Measurements from ENCODE around the gene SVIL. TPM values are rescaled to one million over a fixed set of nuclear protein-coding genes. Genes with fewer than 3 reads are reported as not detected.

The SVIL gene
- total and polyA plus RNA-seq, 2 experiments from 2014 or later, result 5.9 to 7.3 TPM

GRCh38 chr10:29656451-29656992 is 21.8 kb upstream of the SVIL start:
- Histone ChIP-seq H3K9me3 (ENCODE audit: low read depth) (no peaks in the 10 kb centered on the region), H3K9ac (no peak overlapping the region)

GRCh38 chr10:29652192-29652591 is 17.4 kb upstream of the SVIL start:
- Histone ChIP-seq H3K27ac (no peak overlapping the region), H3K27me3 (replicated peaks; ENCODE audit: insufficient read depth) (no peaks in the 10 kb centered on the region), H2AFZ (no peak overlapping the region), H3K9ac (no peak overlapping the region), H3K79me2 (ENCODE audit: insufficient read depth) (no peaks in the 10 kb centered on the region), H3K4me1 (ENCODE audit: insufficient read depth) (peaks cover 24% of the 10 kb centered on the region), H3F3A (ENCODE audit: insufficient read depth) (peaks cover 27% of the 10 kb centered on the region), H4K20me1 (ENCODE audit: insufficient read depth) (no peaks in the 10 kb centered on the region), H3K36me3 (ENCODE audit: low read depth) (no peaks in the 10 kb centered on the region), H3K9me2 (ENCODE audit: insufficient read depth) (no peaks in the 10 kb centered on the region), H3K9me3 (ENCODE audit: low read depth) (no peaks in the 10 kb centered on the region), H3K4me3 (no peak overlapping the region), H3K4me2 (ENCODE audit: unreplicated experiment) (no peak overlapping the region)
- TF ChIP-seq EZH2phosphoT487 (IDR thresholded peaks at IDR 0.05; ENCODE audit: insufficient read depth, low read depth), result no peak
- TF ChIP-seq EZH2 (IDR thresholded peaks at IDR 0.05; ENCODE audit: insufficient read depth, poor library complexity, severe bottlenecking), result no peak
- 95 to 98% methylated on average over 2 of the region's 2 CpGs for WGBS, 2 experiments (ENCODE audit: low coverage in 1 of 2, low lambda C conversion rate in 2 of 2, missing lambda C conversion rate in 2 of 2)
- no peak for DNase-seq
- in situ Hi-C loops (cut with MboI), result no loop called here

More at GRCh38 chr10:29656451-29656992, 21.8 kb upstream of the SVIL start:
- Histone ChIP-seq H3F3A (ENCODE audit: insufficient read depth) (peaks cover 30% of the 10 kb centered on the region), H3K36me3 (ENCODE audit: low read depth) (no peaks in the 10 kb centered on the region), H3K79me2 (ENCODE audit: insufficient read depth) (no peaks in the 10 kb centered on the region), H2AFZ (no peak overlapping the region), H3K27me3 (replicated peaks; ENCODE audit: insufficient read depth) (no peaks in the 10 kb centered on the region), H4K20me1 (ENCODE audit: insufficient read depth) (no peaks in the 10 kb centered on the region), H3K4me2 (ENCODE audit: unreplicated experiment) (no peak overlapping the region), H3K4me1 (ENCODE audit: insufficient read depth) (peaks cover 24% of the 10 kb centered on the region), H3K9me2 (ENCODE audit: insufficient read depth) (no peaks in the 10 kb centered on the region), H3K27ac (no peak overlapping the region), H3K4me3 (no peak overlapping the region)
- TF ChIP-seq EZH2 (IDR thresholded peaks at IDR 0.05; ENCODE audit: insufficient read depth, poor library complexity, severe bottlenecking), result no peak
- no peak for TF ChIP-seq EZH2phosphoT487 (IDR thresholded peaks at IDR 0.05; ENCODE audit: insufficient read depth, low read depth)
- no peak for DNase-seq
- WGBS, 2 experiments (ENCODE audit: low coverage in 1 of 2, low lambda C conversion rate in 2 of 2, missing lambda C conversion rate in 2 of 2), result 87 to 93% methylated on average over 2 of the region's 2 CpGs
- in situ Hi-C loops (cut with MboI), result no loop called here

DNA sequence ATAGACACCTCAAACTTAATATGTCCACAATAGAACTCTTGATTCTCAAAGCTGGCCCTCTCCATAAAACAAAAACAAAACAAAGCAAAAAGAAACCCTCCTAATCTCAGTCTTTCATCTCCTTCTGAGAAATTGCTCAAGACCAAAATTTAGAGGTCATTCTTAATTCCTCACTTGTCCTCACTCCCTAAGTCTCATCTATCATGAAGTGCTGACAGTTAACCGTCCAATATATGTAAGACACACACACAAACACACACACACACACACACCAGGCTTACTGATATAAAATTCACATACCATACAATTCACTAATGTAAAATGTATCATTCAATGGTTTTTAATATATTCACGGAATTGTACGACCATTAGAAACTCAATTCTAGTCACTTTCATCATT is 17.0 kb upstream of the SVIL start:
- Histone ChIP-seq H3K27me3 (replicated peaks; ENCODE audit: insufficient read depth) (no peaks in the 10 kb centered on the region), H3K4me1 (ENCODE audit: insufficient read depth) (peaks cover 29% of the 10 kb centered on the region), H3K27ac (no peak overlapping the region), H3K9ac (no peak overlapping the region), H3F3A (ENCODE audit: insufficient read depth) (peaks cover 31% of the 10 kb centered on the region), H2AFZ (no peak overlapping the region), H3K79me2 (ENCODE audit: insufficient read depth) (no peaks in the 10 kb centered on the region), H3K4me3 (no peak overlapping the region), H3K4me2 (ENCODE audit: unreplicated experiment) (no peak overlapping the region), H4K20me1 (ENCODE audit: insufficient read depth) (no peaks in the 10 kb centered on the region), H3K36me3 (ENCODE audit: low read depth) (no peaks in the 10 kb centered on the region), H3K9me2 (ENCODE audit: insufficient read depth) (no peaks in the 10 kb centered on the region), H3K9me3 (ENCODE audit: low read depth) (no peaks in the 10 kb centered on the region)
- 94 to 97% methylated on average over 3 of the region's 3 CpGs for WGBS, 2 experiments (ENCODE audit: low coverage in 1 of 2, low lambda C conversion rate in 2 of 2, missing lambda C conversion rate in 2 of 2)
- TF ChIP-seq EZH2phosphoT487 (IDR thresholded peaks at IDR 0.05; ENCODE audit: insufficient read depth, low read depth) (no peak), EZH2 (IDR thresholded peaks at IDR 0.05; ENCODE audit: insufficient read depth, poor library complexity, severe bottlenecking) (no peak)
- in situ Hi-C loops (cut with MboI), result no loop called here
- DNase-seq, result no peak

- Histone ChIP-seq H4K20me1 (ENCODE audit: insufficient read depth) (no peaks in the 10 kb centered on the region), H3K4me3 (no peak overlapping the region), H3K9me3 (ENCODE audit: low read depth) (no peaks in the 10 kb centered on the region), H3K4me2 (ENCODE audit: unreplicated experiment) (no peak overlapping the region), H3K9me2 (ENCODE audit: insufficient read depth) (no peaks in the 10 kb centered on the region), H3K9ac (no peak overlapping the region), H3F3A (ENCODE audit: insufficient read depth) (peaks cover 43% of the 10 kb centered on the region), H3K79me2 (ENCODE audit: insufficient read depth) (no peaks in the 10 kb centered on the region), H3K27ac (no peak overlapping the region), H3K4me1 (ENCODE audit: insufficient read depth) (peaks cover 41% of the 10 kb centered on the region), H2AFZ (no peak overlapping the region), H3K36me3 (ENCODE audit: low read depth) (no peaks in the 10 kb centered on the region), H3K27me3 (replicated peaks; ENCODE audit: insufficient read depth) (no peaks in the 10 kb centered on the region)
- no peak for DNase-seq
- TF ChIP-seq EZH2phosphoT487 (IDR thresholded peaks at IDR 0.05; ENCODE audit: insufficient read depth, low read depth) (no peak), EZH2 (IDR thresholded peaks at IDR 0.05; ENCODE audit: insufficient read depth, poor library complexity, severe bottlenecking) (no peak)
- WGBS, 2 experiments (ENCODE audit: low coverage in 1 of 2, low lambda C conversion rate in 2 of 2, missing lambda C conversion rate in 2 of 2), result 89 to 100% methylated on average over 1 of the region's 1 CpG
- in situ Hi-C loops (cut with MboI), result no loop called here
Measured at GRCh38 chr10:29650552-29650944, 15.8 kb upstream of the SVIL start.

Measured in GM23248 (cell line).